Neural cell (in vitro differentiated cells): ENCODE results near the gene MYO10. TPM values are rescaled to one million over a fixed set of nuclear protein-coding genes. Genes with fewer than 3 reads are reported as not detected.

Experiments
- H2AFZ ChIP-seq: fragments of 200-600, 300-800 bp; sonication (generic), shearing (Covaris generic); 2 replicates; pipeline ENCODE4 v1.6.0; 2014; ENCODE audit warnings: low read depth, mild to moderate bottlenecking, antibody characterized with exemption, low read length, moderate library complexity
- H3F3A ChIP-seq: fragments of 200-600 bp; shearing (Covaris generic); 2 replicates; pipeline ENCODE4 v1.6.1; 2016; ENCODE audit warnings: mild to moderate bottlenecking, moderate library complexity, mixed read lengths, antibody characterized with exemption, low read length; ENCODE audit not compliant: insufficient read depth, poor library complexity, severe bottlenecking
- H3K27ac ChIP-seq: fragments of 200-600, 300-800 bp; sonication (generic), shearing (Covaris generic); 2 replicates; pipeline ENCODE4 v1.5.1; 2014; ENCODE audit warnings: mild to moderate bottlenecking, low read length, moderate library complexity
- H3K27me3 ChIP-seq: fragments of 300-800, 200-600 bp; sonication (generic), shearing (Covaris generic); 2 replicates; pipeline ENCODE4 v1.6.0; 2014; ENCODE audit warnings: mild to moderate bottlenecking, low read depth, low read length, moderate library complexity; ENCODE audit not compliant: insufficient read depth
- H3K36me3 ChIP-seq: fragments of 300-800, 200-600 bp; sonication (generic), shearing (Covaris generic); 2 replicates; pipeline ENCODE4 v1.5.1; 2014; ENCODE audit warnings: mild to moderate bottlenecking, antibody characterized with exemption, low read length, moderate library complexity; ENCODE audit not compliant: insufficient read depth
- H3K4me2 ChIP-seq: fragments of 300-800, 200-600 bp; sonication (generic), shearing (Covaris generic); 2 replicates; pipeline ENCODE4 v1.6.0; 2014; ENCODE audit warnings: mild to moderate bottlenecking, low read length
- H3K4me3 ChIP-seq: fragments of 300-800, 200-600 bp; sonication (generic), shearing (Covaris generic); 2 replicates; pipeline ENCODE4 v1.5.1; 2014; ENCODE audit warnings: mild to moderate bottlenecking, low read length, moderate library complexity
- H3K79me2 ChIP-seq: fragments of 200-600 bp; shearing (Covaris generic); replicated peaks from 2 replicates; pipeline ENCODE4 v1.6.0; 2014; ENCODE audit warnings: mild to moderate bottlenecking, low read length, moderate library complexity; ENCODE audit not compliant: insufficient read depth
- H3K9ac ChIP-seq: fragments of 300-800, 200-600 bp; sonication (generic), shearing (Covaris generic); 2 replicates; pipeline ENCODE4 v1.6.1; 2016; ENCODE audit warnings: mild to moderate bottlenecking, low read length, mixed read lengths
- H3K9me2 ChIP-seq: fragments of 200-600 bp; shearing (Covaris generic); 2 replicates; pipeline ENCODE4 v1.6.1; 2016; ENCODE audit warnings: mild to moderate bottlenecking, low read length, mixed read lengths; ENCODE audit not compliant: insufficient read depth
- H3K9me3 ChIP-seq: fragments of 200-600, 300-800 bp; sonication (generic), shearing (Covaris generic); 2 replicates; pipeline ENCODE4 v1.6.1; 2016; ENCODE audit warnings: mild to moderate bottlenecking, mixed run types, low read length, moderate library complexity, mixed read lengths
- H4K20me1 ChIP-seq: fragments of 200-600 bp; shearing (Covaris generic); 2 replicates; pipeline ENCODE4 v1.6.1; 2016; ENCODE audit warnings: mild to moderate bottlenecking, mixed run types; ENCODE audit not compliant: insufficient read depth
- EP300 ChIP-seq: fragments of 450-650 bp; conservative IDR thresholded peaks from 2 replicates; pipeline ENCODE4 v1.6.1; 2014; ENCODE audit warnings: antibody characterized with exemption, mild to moderate bottlenecking, moderate library complexity; ENCODE audit not compliant: poor library complexity, severe bottlenecking
- EZH2 ChIP-seq: fragments of 200-600, 300-800 bp; shearing (Covaris generic), sonication (generic); IDR thresholded peaks from 2 replicates; pipeline ENCODE4 v1.6.1; 2014; ENCODE audit warnings: antibody characterized with exemption, low read length, borderline replicate concordance, mild to moderate bottlenecking; ENCODE audit not compliant: insufficient read depth, poor library complexity, severe bottlenecking
- MXI1 ChIP-seq: fragments of 450-650 bp; conservative IDR thresholded peaks from 2 replicates; pipeline ENCODE4 v1.6.1; 2014; ENCODE audit warnings: antibody characterized with exemption, mild to moderate bottlenecking; ENCODE audit not compliant: poor library complexity, severe bottlenecking
- POLR2AphosphoS5 ChIP-seq: IDR thresholded peaks from 2 replicates; pipeline ENCODE4 v1.6.1; 2012
- RAD21 ChIP-seq: fragments of 450-650 bp; conservative IDR thresholded peaks from 2 replicates; pipeline ENCODE4 v1.6.1; 2014; ENCODE audit warnings: antibody characterized with exemption, mild to moderate bottlenecking, moderate library complexity
- SMC3 ChIP-seq: fragments of 450-650 bp; conservative IDR thresholded peaks from 2 replicates; pipeline ENCODE4 v1.6.1; 2014; ENCODE audit warnings: antibody characterized with exemption, mild to moderate bottlenecking, moderate library complexity; ENCODE audit not compliant: poor library complexity
- TAF1 ChIP-seq: IDR thresholded peaks from 2 replicates; pipeline ENCODE4 v1.6.1; 2012; ENCODE audit warnings: low read depth
- polyA plus RNA-seq: library from polyadenylated mRNA; depleted of rRNA; stranded (reverse); fragments of >200 nt; gene quantifications from 2 replicates; pipeline ENCODE4 v1.2.3, GENCODE V29; 2014
- TF ChIP-seq, protein P1 (sequence below): fragments of 450-650 bp; IDR thresholded peaks from 2 replicates; pipeline ENCODE4 v1.5.1; 2014; ENCODE audit warnings: antibody characterized with exemption, mild to moderate bottlenecking, moderate library complexity; ENCODE audit not compliant: poor library complexity, severe bottlenecking
- TF ChIP-seq, protein P2 (sequence below): IDR thresholded peaks from 2 replicates; pipeline ENCODE4 v1.6.1; 2012; ENCODE audit warnings: borderline replicate concordance

MYO10 gene
- polyA plus RNA-seq, 1 donor from 2014 or later = 3.2 TPM

DNA sequence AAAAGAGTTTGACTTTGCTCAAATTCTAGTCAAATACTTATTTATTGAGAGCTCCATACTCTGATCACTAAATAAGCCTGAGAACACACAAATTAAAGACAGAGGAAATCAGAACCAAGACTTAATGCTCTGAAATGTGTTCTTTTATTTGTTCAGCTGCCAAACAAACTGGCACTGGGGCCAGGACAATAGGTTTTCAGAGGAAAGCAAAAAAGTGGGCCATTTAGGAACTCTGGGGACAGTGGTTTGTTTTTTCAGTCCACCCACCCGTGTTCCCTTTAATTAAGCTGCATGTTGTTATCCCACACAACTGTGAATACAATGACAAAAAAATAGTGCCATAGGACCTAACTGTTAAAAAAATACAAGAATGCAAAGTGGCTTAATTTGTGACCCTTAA is 223.9 kb downstream of the MYO10 start:
- no peaks in the 10 kb centered on the region for H3K36me3 ChIP-seq
- no peaks in the 10 kb centered on the region for H3F3A ChIP-seq
- peak overlapping the region; percentile 88 for H3K27ac ChIP-seq
- H3K27me3 ChIP-seq = no peaks in the 10 kb centered on the region
- H3K9me2 ChIP-seq = no peaks in the 10 kb centered on the region
- H3K79me2 ChIP-seq = peaks cover 82% of the 10 kb centered on the region
- H2AFZ ChIP-seq = no peak overlapping the region
- H4K20me1 ChIP-seq = no peaks in the 10 kb centered on the region
- TF ChIP-seq POLR2AphosphoS5 = no peak
- TF ChIP-seq, protein P1, sequence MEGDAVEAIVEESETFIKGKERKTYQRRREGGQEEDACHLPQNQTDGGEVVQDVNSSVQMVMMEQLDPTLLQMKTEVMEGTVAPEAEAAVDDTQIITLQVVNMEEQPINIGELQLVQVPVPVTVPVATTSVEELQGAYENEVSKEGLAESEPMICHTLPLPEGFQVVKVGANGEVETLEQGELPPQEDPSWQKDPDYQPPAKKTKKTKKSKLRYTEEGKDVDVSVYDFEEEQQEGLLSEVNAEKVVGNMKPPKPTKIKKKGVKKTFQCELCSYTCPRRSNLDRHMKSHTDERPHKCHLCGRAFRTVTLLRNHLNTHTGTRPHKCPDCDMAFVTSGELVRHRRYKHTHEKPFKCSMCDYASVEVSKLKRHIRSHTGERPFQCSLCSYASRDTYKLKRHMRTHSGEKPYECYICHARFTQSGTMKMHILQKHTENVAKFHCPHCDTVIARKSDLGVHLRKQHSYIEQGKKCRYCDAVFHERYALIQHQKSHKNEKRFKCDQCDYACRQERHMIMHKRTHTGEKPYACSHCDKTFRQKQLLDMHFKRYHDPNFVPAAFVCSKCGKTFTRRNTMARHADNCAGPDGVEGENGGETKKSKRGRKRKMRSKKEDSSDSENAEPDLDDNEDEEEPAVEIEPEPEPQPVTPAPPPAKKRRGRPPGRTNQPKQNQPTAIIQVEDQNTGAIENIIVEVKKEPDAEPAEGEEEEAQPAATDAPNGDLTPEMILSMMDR = no peak
- TF ChIP-seq EP300 = no peak
- no peak for TF ChIP-seq MXI1
- TF ChIP-seq, protein P2, sequence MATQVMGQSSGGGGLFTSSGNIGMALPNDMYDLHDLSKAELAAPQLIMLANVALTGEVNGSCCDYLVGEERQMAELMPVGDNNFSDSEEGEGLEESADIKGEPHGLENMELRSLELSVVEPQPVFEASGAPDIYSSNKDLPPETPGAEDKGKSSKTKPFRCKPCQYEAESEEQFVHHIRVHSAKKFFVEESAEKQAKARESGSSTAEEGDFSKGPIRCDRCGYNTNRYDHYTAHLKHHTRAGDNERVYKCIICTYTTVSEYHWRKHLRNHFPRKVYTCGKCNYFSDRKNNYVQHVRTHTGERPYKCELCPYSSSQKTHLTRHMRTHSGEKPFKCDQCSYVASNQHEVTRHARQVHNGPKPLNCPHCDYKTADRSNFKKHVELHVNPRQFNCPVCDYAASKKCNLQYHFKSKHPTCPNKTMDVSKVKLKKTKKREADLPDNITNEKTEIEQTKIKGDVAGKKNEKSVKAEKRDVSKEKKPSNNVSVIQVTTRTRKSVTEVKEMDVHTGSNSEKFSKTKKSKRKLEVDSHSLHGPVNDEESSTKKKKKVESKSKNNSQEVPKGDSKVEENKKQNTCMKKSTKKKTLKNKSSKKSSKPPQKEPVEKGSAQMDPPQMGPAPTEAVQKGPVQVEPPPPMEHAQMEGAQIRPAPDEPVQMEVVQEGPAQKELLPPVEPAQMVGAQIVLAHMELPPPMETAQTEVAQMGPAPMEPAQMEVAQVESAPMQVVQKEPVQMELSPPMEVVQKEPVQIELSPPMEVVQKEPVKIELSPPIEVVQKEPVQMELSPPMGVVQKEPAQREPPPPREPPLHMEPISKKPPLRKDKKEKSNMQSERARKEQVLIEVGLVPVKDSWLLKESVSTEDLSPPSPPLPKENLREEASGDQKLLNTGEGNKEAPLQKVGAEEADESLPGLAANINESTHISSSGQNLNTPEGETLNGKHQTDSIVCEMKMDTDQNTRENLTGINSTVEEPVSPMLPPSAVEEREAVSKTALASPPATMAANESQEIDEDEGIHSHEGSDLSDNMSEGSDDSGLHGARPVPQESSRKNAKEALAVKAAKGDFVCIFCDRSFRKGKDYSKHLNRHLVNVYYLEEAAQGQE = no peak
- TF ChIP-seq EZH2 = no peak
- no peak for TF ChIP-seq TAF1
- TF ChIP-seq RAD21 = no peak
- no peak for TF ChIP-seq SMC3
- peak overlapping the region; percentile 71 for H3K4me3 ChIP-seq
- peak overlapping the region; percentile 67 for H3K9ac ChIP-seq
- peak overlapping the region; percentile 67 for H3K4me2 ChIP-seq
- no peaks in the 10 kb centered on the region for H3K9me3 ChIP-seq

DNA sequence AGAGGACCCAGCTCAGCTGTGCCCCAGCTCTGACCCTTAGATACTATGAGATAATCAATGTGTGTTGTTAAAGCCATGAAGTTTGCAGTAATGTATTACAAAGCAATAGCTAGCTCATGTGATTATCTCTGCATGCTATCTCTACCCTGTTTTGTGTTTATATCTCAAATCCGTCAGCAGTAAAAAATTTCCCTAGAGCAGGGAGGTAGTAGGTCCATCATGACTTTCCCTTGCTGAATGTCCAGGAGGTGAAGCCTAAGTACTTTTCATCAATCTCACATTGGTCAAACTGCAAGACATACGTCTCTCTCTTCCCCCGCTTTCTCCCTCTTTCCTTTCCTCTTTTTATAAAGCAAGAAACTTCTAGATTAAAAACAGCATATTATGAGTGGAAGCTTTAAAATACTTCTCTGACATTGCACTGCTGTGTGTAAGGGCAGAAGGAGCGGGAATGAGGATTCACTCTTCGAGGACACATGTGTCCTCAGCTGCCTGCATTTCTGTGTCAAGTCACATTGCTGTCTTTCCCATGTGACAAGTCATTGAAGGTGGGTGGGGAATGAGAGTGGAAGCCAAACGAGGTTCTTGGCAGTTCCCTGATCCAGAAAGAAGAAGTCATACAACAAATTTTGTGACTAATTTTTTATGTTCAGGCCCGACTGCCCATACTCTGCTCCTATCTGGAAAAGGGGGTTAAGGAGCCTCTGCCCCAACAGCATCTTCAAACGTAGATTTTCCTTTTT is 226.2 kb downstream of the MYO10 start:
- TF ChIP-seq POLR2AphosphoS5 = no peak
- TF ChIP-seq, protein P2 = no peak
- no peak for TF ChIP-seq EZH2
- TF ChIP-seq SMC3 = no peak
- no peak for TF ChIP-seq MXI1
- no peak for TF ChIP-seq EP300
- TF ChIP-seq, protein P1 = no peak
- no peak for TF ChIP-seq RAD21
- no peak for TF ChIP-seq TAF1
- no peak overlapping the region for H2AFZ ChIP-seq
- H3K9ac ChIP-seq = no peak overlapping the region
- H3K36me3 ChIP-seq = no peaks in the 10 kb centered on the region
- H3K27ac ChIP-seq = no peak overlapping the region
- no peak overlapping the region for H3K4me2 ChIP-seq
- H3K79me2 ChIP-seq = peaks cover 72% of the 10 kb centered on the region
- H3K9me2 ChIP-seq = no peaks in the 10 kb centered on the region
- no peaks in the 10 kb centered on the region for H3K27me3 ChIP-seq
- H3F3A ChIP-seq = no peaks in the 10 kb centered on the region
- H3K4me3 ChIP-seq = no peak overlapping the region
- no peaks in the 10 kb centered on the region for H3K9me3 ChIP-seq
- H4K20me1 ChIP-seq = no peaks in the 10 kb centered on the region
